Liver (tissue), 9 donors: Measurements from ENCODE around the gene MIPEP. TPM values are rescaled to one million over a fixed set of nuclear protein-coding genes. Genes with fewer than 3 reads are reported as not detected.

Experiments used
- DNase-seq: peaks from one replicate; pipeline ENCODE4 v3.0.0-alpha.2; 2017; ENCODE audit warnings: low spot score
- H3K27ac ChIP-seq, 2 donors: one replicate each; pipeline ENCODE4 v1.7.0; 2013; ENCODE audit warnings: inconsistent platforms in 2 of 2, low read length in 2 of 2, control low read depth in 1 of 2, low read depth in 1 of 2, mild to moderate bottlenecking in 1 of 2
- H3K27me3 ChIP-seq, 4 donors: one replicate each; pipeline versions ENCODE4 v1.6.1 to v1.7.0; 2013; ENCODE audit warnings: low read length in 3 of 4, inconsistent platforms in 1 of 4, mild to moderate bottlenecking in 1 of 4, moderate library complexity in 1 of 4; ENCODE audit not compliant: control insufficient read depth in 4 of 4, insufficient read depth in 4 of 4
- H3K36me3 ChIP-seq, 4 donors: one replicate each; pipeline versions ENCODE4 v1.6.1 to v1.7.0; 2013; ENCODE audit warnings: low read length in 3 of 4, mild to moderate bottlenecking in 3 of 4, low read depth in 1 of 4, moderate library complexity in 1 of 4; ENCODE audit not compliant: control insufficient read depth in 4 of 4, insufficient read depth in 3 of 4
- H3K4me1 ChIP-seq, 4 donors: one replicate each; pipeline versions ENCODE4 v1.6.1 to v1.7.0; 2013; ENCODE audit warnings: low read length in 3 of 4, mild to moderate bottlenecking in 3 of 4, moderate library complexity in 1 of 4; ENCODE audit not compliant: control insufficient read depth in 4 of 4, insufficient read depth in 4 of 4
- H3K4me3 ChIP-seq, 3 donors: one replicate each; pipeline versions ENCODE4 v1.6.1 to v1.7.0; 2013; ENCODE audit warnings: low read length in 3 of 3, control low read depth in 1 of 3, low read depth in 1 of 3, mild to moderate bottlenecking in 1 of 3
- H3K9ac ChIP-seq, 2 donors: one replicate each; pipeline ENCODE4 v1.7.0; 2013; ENCODE audit warnings: low read length in 2 of 2, mild to moderate bottlenecking in 2 of 2, moderate library complexity in 2 of 2, control low read depth in 1 of 2, low read depth in 1 of 2
- H3K9me3 ChIP-seq, 4 donors: one replicate each; pipeline versions ENCODE4 v1.6.1 to v1.7.0; 2013; ENCODE audit warnings: low read length in 3 of 4; ENCODE audit not compliant: control insufficient read depth in 4 of 4
- ATF3 ChIP-seq: IDR thresholded peaks from 2 replicates; pipeline ENCODE4 v1.6.1; 2016; ENCODE audit warnings: antibody characterized with exemption
- EGR1 ChIP-seq, 2 donors: IDR thresholded peaks; 2 replicates each; pipeline ENCODE4 v1.6.1; 2016 to 2018; ENCODE audit warnings: antibody characterized with exemption in 2 of 2, low read depth in 2 of 2
- HNF4A ChIP-seq, 2 donors: conservative IDR thresholded peaks; 2 replicates each; pipeline ENCODE4 v1.6.1; 2016; ENCODE audit warnings: antibody characterized with exemption in 2 of 2, mild to moderate bottlenecking in 2 of 2
- HNF4G ChIP-seq: IDR thresholded peaks from 2 replicates; pipeline ENCODE4 v1.6.1; 2016; ENCODE audit warnings: antibody characterized with exemption
- JUND ChIP-seq, 2 donors: IDR thresholded peaks; 2 replicates each; pipeline ENCODE4 v1.6.1; 2016; ENCODE audit warnings: antibody characterized with exemption in 2 of 2
- MAX ChIP-seq: IDR thresholded peaks from 2 replicates; pipeline ENCODE4 v1.6.1; 2016; ENCODE audit warnings: antibody characterized with exemption
- NR2F2 ChIP-seq: IDR thresholded peaks from 2 replicates; pipeline ENCODE4 v1.6.1; 2016; ENCODE audit warnings: antibody characterized with exemption
- REST ChIP-seq: IDR thresholded peaks from 2 replicates; pipeline ENCODE4 v1.6.1; 2016; ENCODE audit warnings: antibody characterized with exemption, mild to moderate bottlenecking
- SP1 ChIP-seq: IDR thresholded peaks from 2 replicates; pipeline ENCODE4 v1.6.1; 2018; ENCODE audit warnings: antibody characterized with exemption, mild to moderate bottlenecking
- TAF1 ChIP-seq: conservative IDR thresholded peaks from 2 replicates; pipeline ENCODE4 v1.6.1; 2016; ENCODE audit warnings: antibody characterized with exemption, mild to moderate bottlenecking
- YY1 ChIP-seq: IDR thresholded peaks from 2 replicates; pipeline ENCODE4 v1.6.1; 2016; ENCODE audit warnings: antibody characterized with exemption, mild to moderate bottlenecking
- ZBTB33 ChIP-seq: IDR thresholded peaks from 2 replicates; pipeline ENCODE4 v1.6.1; 2016; ENCODE audit warnings: antibody characterized with exemption
- WGBS: extraction: QIAGEN DNeasy Blood & Tissue Kit; methylation state at CpG from one replicate; pipeline ENCODE4 v1.1.7; 2013; 5-methylcytosine and 5-hydroxymethylcytosine counted together
- polyA plus RNA-seq, 2 donors: library from polyadenylated mRNA; stranded (reverse) in 1 of 2; unstranded in 1 of 2; fragments of 200-250 nt in 1 of 2; fragments of >200 nt in 1 of 2; fragmentation: Nextera tagmentation in 1 of 2; extraction: Ambion mirVana in 1 of 2; gene quantifications; one replicate each; pipeline versions ENCODE4 v1.2.1 to v1.2.3, GENCODE V29; 2013 to 2015
- total RNA-seq, 2 donors: library from RNA; depleted of rRNA; stranded (reverse); fragments of >200 nt; gene quantifications; one replicate each; pipeline ENCODE4 v1.2.3, GENCODE V29; 2014
- donor health status: healthy.
- donor health status: healthy.
- donor health status: healthy.
- donor health status: healthy.
- donor health status: healthy.

MIPEP gene
- total and polyA plus RNA-seq, 4 donors: 7.4 to 11.7 (median 10.2) TPM

- Histone ChIP-seq H3K27ac (no peak overlapping the region), H3K9me3 (no peaks in the 10 kb centered on the region), H3K27me3 (peaks cover 0 to 4% (median 2%) of the 10 kb centered on the region in 4 donors), H3K9ac (no peak overlapping the region), H3K4me3 (no peak overlapping the region), H3K4me1 (peaks cover 0 to 6% (median 2%) of the 10 kb centered on the region in 4 donors), H3K36me3 (no peaks in the 10 kb centered on the region)
- WGBS: 96% methylated on average over 2 of the region's 2 CpGs
- no peak for TF ChIP-seq REST
- no peak for TF ChIP-seq JUND (IDR thresholded peaks at IDR 0.05)
- no peak for TF ChIP-seq HNF4G
- TF ChIP-seq EGR1 (IDR thresholded peaks at IDR 0.05; ENCODE audit: low read depth in 2 of 2): no peak
- TF ChIP-seq TAF1: no peak
- TF ChIP-seq HNF4A (conservative IDR thresholded peaks at IDR 0.05): no peak
- TF ChIP-seq YY1: no peak
- TF ChIP-seq NR2F2: no peak
- TF ChIP-seq MAX: no peak
- no peak for TF ChIP-seq ZBTB33
- no peak for TF ChIP-seq SP1
- no peak for TF ChIP-seq ATF3
- no peak for DNase-seq
Observed at GRCh38 chr13:23905766-23906165, 16.6 kb upstream of the MIPEP start.

- H3K4me1 ChIP-seq: peaks cover 0 to 6% (median 2%) of the 10 kb centered on the region in 4 donors
- no peak for TF ChIP-seq HNF4A (conservative IDR thresholded peaks at IDR 0.05)
- H3K27ac ChIP-seq: no peak overlapping the region
- H3K9me3 ChIP-seq: no peaks in the 10 kb centered on the region
- H3K36me3 ChIP-seq: no peaks in the 10 kb centered on the region
- H3K4me3 ChIP-seq: peak overlapping the region in 1 of 3 donors; percentile 29
- H3K27me3 ChIP-seq: peaks cover 0 to 4% (median 2%) of the 10 kb centered on the region in 4 donors
- no peak for DNase-seq
- WGBS: 29% methylated on average over 16 of the region's 16 CpGs
- H3K9ac ChIP-seq: no peak overlapping the region
Observed at GRCh38 chr13:23903906-23904280, 14.7 kb upstream of the MIPEP start.
